Heart left ventricle (tissue), 13 donors: Measurements from ENCODE around the gene SLC28A2.

Source experiments
- POLR2A ChIP-seq, 2 donors: fragments of 450-650 bp; IDR thresholded peaks; one replicate each; pipeline ENCODE4 v1.6.1; 2017; ENCODE audit warnings: antibody characterized with exemption in 2 of 2, mild to moderate bottlenecking in 2 of 2, moderate library complexity in 2 of 2
- TF ChIP-seq, protein P1 (sequence below), 12 donors: fragments of 200-600 bp; sonication (generic) in 4 of 12; IDR thresholded peaks; one replicate each; pipeline versions ENCODE4 v1.5.0 to v1.8.0; 2018 to 2022; ENCODE audit warnings: antibody characterized with exemption in 12 of 12, mild to moderate bottlenecking in 5 of 12
- donor health status: ischemic (EF 13 %, LVEDD 7.1; RV severe dilation, severe dysfunction).
- donor health status: DM: no; HTN: yes; CAD: no.
- donor health status: DM: no; HTN: no; CAD: no.
- donor health status: ischemic (EF 25% LVEDD 6.9; RV normal size, moderate dysfunction).
- donor health status: ischemic (EF 25% LVEDD 5.7; RV mildly dilated, moderate dysfunction).
- donor health status: ischemic (EF 35%, LVEDD 5.7; RV mildly dilated, moderate dysfunction).
- donor health status: nonischemic (EF 11% LVEDD 7.7; RV severe dilation, severe dysfunction).
- donor health status: DM: yes; HTN: yes; CAD: no.
- donor health status: PGD.
- donor health status: ischemic (EF 29% LVEDD 5.4; RV normal size, mild dysfunction).
- donor health status: nonischemic (EF 23%, LVEDD 6.1; RV moderate dilation, normal function).

DNA sequence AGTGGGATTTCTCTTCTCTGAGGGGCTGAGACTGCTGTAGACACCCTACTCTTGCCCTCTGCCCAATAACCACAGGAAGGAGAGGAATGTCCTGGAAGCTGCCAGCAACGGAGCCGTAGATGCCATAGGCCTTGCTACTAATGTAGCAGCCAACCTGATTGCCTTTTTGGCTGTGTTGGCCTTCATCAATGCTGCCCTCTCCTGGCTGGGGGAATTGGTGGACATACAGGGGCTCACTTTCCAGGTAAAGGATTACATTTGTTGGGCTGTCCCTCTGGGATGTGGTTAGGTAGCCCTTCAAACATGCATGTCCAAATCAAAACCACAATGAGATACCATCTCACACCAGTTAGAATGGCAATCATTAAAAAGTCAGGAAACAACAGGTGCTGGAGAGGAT is 16.1 kb downstream of the SLC28A2 start:
- TF ChIP-seq, protein P1, sequence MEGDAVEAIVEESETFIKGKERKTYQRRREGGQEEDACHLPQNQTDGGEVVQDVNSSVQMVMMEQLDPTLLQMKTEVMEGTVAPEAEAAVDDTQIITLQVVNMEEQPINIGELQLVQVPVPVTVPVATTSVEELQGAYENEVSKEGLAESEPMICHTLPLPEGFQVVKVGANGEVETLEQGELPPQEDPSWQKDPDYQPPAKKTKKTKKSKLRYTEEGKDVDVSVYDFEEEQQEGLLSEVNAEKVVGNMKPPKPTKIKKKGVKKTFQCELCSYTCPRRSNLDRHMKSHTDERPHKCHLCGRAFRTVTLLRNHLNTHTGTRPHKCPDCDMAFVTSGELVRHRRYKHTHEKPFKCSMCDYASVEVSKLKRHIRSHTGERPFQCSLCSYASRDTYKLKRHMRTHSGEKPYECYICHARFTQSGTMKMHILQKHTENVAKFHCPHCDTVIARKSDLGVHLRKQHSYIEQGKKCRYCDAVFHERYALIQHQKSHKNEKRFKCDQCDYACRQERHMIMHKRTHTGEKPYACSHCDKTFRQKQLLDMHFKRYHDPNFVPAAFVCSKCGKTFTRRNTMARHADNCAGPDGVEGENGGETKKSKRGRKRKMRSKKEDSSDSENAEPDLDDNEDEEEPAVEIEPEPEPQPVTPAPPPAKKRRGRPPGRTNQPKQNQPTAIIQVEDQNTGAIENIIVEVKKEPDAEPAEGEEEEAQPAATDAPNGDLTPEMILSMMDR (IDR thresholded peaks at IDR 0.05): no peak
- TF ChIP-seq POLR2A (IDR thresholded peaks at IDR 0.05): no peak
